Effector memory CD4-positive, alpha-beta T cell (primary cell): Measurements from ENCODE around the gene CARMIL3.

Experiments
- DNase-seq, 3 donors: peaks; one replicate each; pipeline ENCODE4 v3.0.0-alpha.2; 2020
- H3K27ac ChIP-seq: 2 replicates; pipeline ENCODE4 v1.7.0; 2013; ENCODE audit warnings: mild to moderate bottlenecking, low read length, moderate library complexity; ENCODE audit not compliant: insufficient read depth, poor library complexity, severe bottlenecking
- H3K27me3 ChIP-seq: replicated peaks from 2 replicates; pipeline ENCODE4 v1.7.0; 2013; ENCODE audit warnings: mild to moderate bottlenecking, low read length; ENCODE audit not compliant: insufficient read depth, control insufficient read depth, poor library complexity, severe bottlenecking
- H3K36me3 ChIP-seq: 2 replicates; pipeline ENCODE4 v1.7.0; 2013; ENCODE audit warnings: mild to moderate bottlenecking, low read length, moderate library complexity; ENCODE audit not compliant: control insufficient read depth, insufficient read depth
- H3K4me1 ChIP-seq: 2 replicates; pipeline ENCODE4 v1.7.0; 2013; ENCODE audit warnings: low read length, mild to moderate bottlenecking; ENCODE audit not compliant: control insufficient read depth, insufficient read depth, poor library complexity, severe bottlenecking
- H3K4me3 ChIP-seq: 2 replicates; pipeline ENCODE4 v1.7.0; 2013; ENCODE audit warnings: low read length, low read depth, mild to moderate bottlenecking; ENCODE audit not compliant: insufficient read depth, poor library complexity, severe bottlenecking
- H3K9me3 ChIP-seq: 2 replicates; pipeline ENCODE4 v1.7.0; 2013; ENCODE audit warnings: mild to moderate bottlenecking, low read length, moderate library complexity; ENCODE audit not compliant: control insufficient read depth

The CARMIL3 gene

GRCh38 chr14:24055971-24056799, 4.4 kb downstream of the CARMIL3 start:
- peaks cover 10% of the 10 kb centered on the region for H3K4me1 ChIP-seq
- H3K4me3 ChIP-seq = no peak overlapping the region
- H3K9me3 ChIP-seq = no peaks in the 10 kb centered on the region
- H3K27ac ChIP-seq = no peak overlapping the region
- no peaks in the 10 kb centered on the region for H3K27me3 ChIP-seq
- no peaks in the 10 kb centered on the region for H3K36me3 ChIP-seq
- DNase-seq = no peak

DNA sequence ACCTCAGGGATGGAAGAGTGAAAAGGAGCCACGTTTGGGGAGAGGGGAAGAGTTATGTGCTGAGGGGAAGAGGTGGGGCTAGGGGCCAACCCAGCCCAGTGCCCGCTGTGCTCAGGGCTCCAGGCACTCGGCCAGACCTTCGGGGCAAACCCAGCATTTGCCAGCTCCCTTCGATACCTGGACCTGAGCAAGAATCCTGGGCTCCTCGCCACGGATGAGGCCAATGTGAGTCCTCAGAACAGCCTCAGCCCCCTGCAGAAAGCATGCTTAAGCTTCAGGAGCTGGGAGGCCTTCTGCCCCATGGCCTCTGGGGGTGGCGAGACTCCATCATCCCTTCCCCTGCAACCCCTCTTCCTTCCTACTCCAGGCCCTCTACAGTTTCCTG, 5.0 kb downstream of the CARMIL3 start:
- H3K36me3 ChIP-seq = no peaks in the 10 kb centered on the region
- no peak overlapping the region for H3K27ac ChIP-seq
- H3K4me3 ChIP-seq = no peak overlapping the region
- H3K4me1 ChIP-seq = peaks cover 7% of the 10 kb centered on the region
- H3K9me3 ChIP-seq = no peaks in the 10 kb centered on the region
- DNase-seq = no peak
- no peaks in the 10 kb centered on the region for H3K27me3 ChIP-seq

DNA sequence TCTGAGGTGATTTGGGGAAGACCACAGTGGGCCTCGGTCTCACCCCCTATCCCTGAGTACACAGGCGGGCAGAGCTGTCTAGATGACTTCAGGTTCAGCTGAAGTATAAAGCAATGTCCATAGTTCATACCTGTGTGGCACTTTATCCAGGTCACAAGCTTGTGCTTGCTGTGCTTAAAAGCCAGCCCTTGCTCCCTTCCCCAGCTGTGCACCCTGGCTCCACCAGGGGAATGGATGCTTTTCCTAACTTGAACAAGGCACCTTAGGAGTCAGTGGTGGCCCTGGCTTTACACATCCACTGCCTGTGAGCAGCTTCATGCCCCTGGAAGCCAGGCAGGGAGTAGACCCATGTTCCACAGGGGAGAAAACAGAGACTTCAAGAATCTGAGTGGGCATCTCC, 5.5 kb downstream of the CARMIL3 start:
- Histone ChIP-seq H3K4me1 (peaks cover 4% of the 10 kb centered on the region), H3K4me3 (no peak overlapping the region), H3K27ac (no peak overlapping the region), H3K27me3 (no peaks in the 10 kb centered on the region), H3K36me3 (no peaks in the 10 kb centered on the region), H3K9me3 (no peaks in the 10 kb centered on the region)
- no peak for DNase-seq

DNA sequence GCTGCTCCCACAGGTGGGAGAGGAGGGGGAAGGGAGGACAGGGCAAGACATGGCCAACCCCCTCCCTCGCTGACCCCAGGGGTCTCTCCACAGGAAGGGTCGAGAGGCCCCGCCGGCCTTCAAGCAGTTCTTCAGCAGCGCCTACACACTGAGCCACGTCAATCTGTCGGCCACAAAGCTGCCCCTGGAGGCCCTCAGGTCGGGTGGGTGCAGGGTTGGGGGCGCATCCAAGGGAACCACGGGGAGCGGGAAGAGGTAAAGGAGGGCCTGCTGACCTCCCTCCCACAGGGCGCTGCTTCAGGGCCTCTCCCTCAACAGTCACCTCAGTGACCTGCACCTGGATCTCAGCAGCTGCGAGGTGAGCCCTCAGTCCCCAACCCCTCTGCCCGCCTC, 6.1 kb downstream of the CARMIL3 start:
- DNase-seq = no peak
- Histone ChIP-seq H3K27me3 (no peaks in the 10 kb centered on the region), H3K9me3 (no peaks in the 10 kb centered on the region), H3K4me1 (no peaks in the 10 kb centered on the region), H3K36me3 (no peaks in the 10 kb centered on the region), H3K27ac (no peak overlapping the region), H3K4me3 (no peak overlapping the region)

- H3K4me3 ChIP-seq = no peak overlapping the region
- no peaks in the 10 kb centered on the region for H3K27me3 ChIP-seq
- H3K4me1 ChIP-seq = no peaks in the 10 kb centered on the region
- no peaks in the 10 kb centered on the region for H3K9me3 ChIP-seq
- DNase-seq = peak in 1 of 3 donors; percentile 59
- H3K36me3 ChIP-seq = no peaks in the 10 kb centered on the region
- no peak overlapping the region for H3K27ac ChIP-seq
Measured at GRCh38 chr14:24058260-24058950, 6.6 kb downstream of the CARMIL3 start.

GRCh38 chr14:24058951-24059475, 7.2 kb downstream of the CARMIL3 start:
- Histone ChIP-seq H3K36me3 (no peaks in the 10 kb centered on the region), H3K27me3 (no peaks in the 10 kb centered on the region), H3K4me3 (no peak overlapping the region), H3K9me3 (no peaks in the 10 kb centered on the region), H3K4me1 (no peaks in the 10 kb centered on the region), H3K27ac (no peak overlapping the region)
- no peak for DNase-seq

DNA sequence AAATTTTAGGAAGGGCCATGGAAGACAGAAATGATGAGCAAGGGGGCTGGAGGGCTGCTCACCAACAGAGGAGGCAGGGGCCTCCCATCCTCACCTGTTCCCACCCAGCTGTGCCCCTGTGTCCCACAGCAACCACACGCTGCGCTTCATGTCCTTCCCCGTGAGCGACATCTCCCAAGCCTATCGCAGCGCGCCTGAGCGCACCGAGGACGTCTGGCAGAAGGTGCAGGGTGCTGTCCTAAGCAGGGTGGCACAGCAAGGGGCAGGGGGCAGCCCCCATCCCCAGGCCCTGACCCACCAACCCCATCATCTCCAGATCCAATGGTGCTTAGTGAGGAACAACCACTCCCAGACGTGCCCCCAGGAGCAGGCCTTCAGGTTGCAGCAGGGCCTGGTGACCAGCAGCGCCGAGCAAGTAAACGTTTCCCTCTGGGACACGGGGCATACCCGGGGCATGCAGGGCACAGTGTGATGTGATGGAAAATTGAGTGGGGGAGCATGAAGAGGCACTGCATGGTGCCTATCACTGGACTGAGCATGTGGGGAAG, 8.1 kb downstream of the CARMIL3 start:
- no peaks in the 10 kb centered on the region for H3K27me3 ChIP-seq
- no peak overlapping the region for H3K27ac ChIP-seq
- no peaks in the 10 kb centered on the region for H3K4me1 ChIP-seq
- no peak for DNase-seq
- H3K36me3 ChIP-seq = no peaks in the 10 kb centered on the region
- H3K9me3 ChIP-seq = no peaks in the 10 kb centered on the region
- no peak overlapping the region for H3K4me3 ChIP-seq

- Histone ChIP-seq H3K4me3 (no peak overlapping the region), H3K36me3 (no peaks in the 10 kb centered on the region), H3K27me3 (no peaks in the 10 kb centered on the region), H3K9me3 (no peaks in the 10 kb centered on the region), H3K27ac (no peak overlapping the region), H3K4me1 (no peaks in the 10 kb centered on the region)
- no peak for DNase-seq
Measured at GRCh38 chr14:24060443-24060842, 8.6 kb downstream of the CARMIL3 start.

- no peak for DNase-seq
- Histone ChIP-seq H3K4me1 (no peaks in the 10 kb centered on the region), H3K9me3 (no peaks in the 10 kb centered on the region), H3K27ac (no peak overlapping the region), H3K36me3 (no peaks in the 10 kb centered on the region), H3K4me3 (no peak overlapping the region), H3K27me3 (no peaks in the 10 kb centered on the region)
Measured at GRCh38 chr14:24060984-24061913, 9.4 kb downstream of the CARMIL3 start.
